ENCODE data around the gene WDPCP. TPM values are rescaled to one million over a fixed set of nuclear protein-coding genes. Genes with fewer than 3 reads are reported as not detected.

The WDPCP gene
- total RNA-seq, 1 experiment from 2014 or later = 7.4 TPM

DNA sequence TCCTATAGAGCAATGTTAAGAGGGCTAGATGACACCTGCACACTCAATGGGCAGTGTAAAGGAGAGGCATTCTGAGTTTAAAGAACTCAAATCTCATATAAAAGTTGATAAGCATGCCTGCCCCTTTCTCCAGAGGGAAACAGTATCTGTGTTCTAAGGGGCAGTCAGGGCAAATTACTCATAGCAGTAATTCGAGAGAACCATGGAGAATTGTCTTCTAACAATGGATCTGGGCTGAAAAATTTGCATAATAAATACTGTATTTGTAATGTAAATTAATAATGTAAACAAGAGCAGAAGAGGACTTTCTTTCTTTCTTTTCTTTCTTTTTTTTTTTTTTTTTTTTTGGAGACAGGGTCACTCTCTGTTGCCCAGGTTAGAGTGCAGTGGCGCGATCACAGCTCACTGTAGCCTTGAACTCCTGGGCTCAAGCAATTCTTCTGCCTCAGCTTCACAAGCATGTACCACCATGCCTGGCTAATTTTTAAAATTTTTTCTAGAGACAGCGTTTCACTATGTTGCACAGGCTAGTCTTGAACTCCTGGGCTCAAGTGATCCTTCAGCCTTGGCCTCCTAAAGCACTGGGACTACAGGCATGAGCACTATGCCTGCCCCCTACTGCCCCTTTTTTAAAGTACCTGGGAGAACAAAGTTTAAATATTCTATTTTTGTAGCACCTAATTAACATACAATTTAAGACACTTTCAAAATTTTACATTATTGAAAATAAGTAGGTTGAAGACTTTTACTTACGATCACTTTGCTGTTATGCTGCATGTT is 467.0 kb downstream of the WDPCP start:
- ATAC-seq (no peak), DNase-seq (ENCODE audit: low read depth, low spot score) (no peak)
- in situ Hi-C loops (cut with HindIII; ENCODE audit: low pct_unique_long_range_greater_than_20kb, low sequenced_read_pairs) (no loop called here), intact Hi-C loops (cut with micrococcal nuclease; ENCODE audit: unreplicated experiment) (no loop called here)
- H3K27ac ChIP-seq (ENCODE audit: low read length) = no peak overlapping the region
- CTCF ChIA-PET = no interaction called here
- POLR2A ChIA-PET = no interaction called here
- no peak overlapping the region for H3K4me3 ChIP-seq (ENCODE audit: low read depth in 2 of 2, low read length in 2 of 2)
- H3K27me3 ChIP-seq (ENCODE audit: control insufficient read depth, insufficient read depth, low read length) = no peaks in the 10 kb centered on the region
- TF ChIP-seq, protein P1, sequence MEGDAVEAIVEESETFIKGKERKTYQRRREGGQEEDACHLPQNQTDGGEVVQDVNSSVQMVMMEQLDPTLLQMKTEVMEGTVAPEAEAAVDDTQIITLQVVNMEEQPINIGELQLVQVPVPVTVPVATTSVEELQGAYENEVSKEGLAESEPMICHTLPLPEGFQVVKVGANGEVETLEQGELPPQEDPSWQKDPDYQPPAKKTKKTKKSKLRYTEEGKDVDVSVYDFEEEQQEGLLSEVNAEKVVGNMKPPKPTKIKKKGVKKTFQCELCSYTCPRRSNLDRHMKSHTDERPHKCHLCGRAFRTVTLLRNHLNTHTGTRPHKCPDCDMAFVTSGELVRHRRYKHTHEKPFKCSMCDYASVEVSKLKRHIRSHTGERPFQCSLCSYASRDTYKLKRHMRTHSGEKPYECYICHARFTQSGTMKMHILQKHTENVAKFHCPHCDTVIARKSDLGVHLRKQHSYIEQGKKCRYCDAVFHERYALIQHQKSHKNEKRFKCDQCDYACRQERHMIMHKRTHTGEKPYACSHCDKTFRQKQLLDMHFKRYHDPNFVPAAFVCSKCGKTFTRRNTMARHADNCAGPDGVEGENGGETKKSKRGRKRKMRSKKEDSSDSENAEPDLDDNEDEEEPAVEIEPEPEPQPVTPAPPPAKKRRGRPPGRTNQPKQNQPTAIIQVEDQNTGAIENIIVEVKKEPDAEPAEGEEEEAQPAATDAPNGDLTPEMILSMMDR (IDR thresholded peaks at IDR 0.05) = peak; percentile 31
- TF ChIP-seq, protein P2, sequence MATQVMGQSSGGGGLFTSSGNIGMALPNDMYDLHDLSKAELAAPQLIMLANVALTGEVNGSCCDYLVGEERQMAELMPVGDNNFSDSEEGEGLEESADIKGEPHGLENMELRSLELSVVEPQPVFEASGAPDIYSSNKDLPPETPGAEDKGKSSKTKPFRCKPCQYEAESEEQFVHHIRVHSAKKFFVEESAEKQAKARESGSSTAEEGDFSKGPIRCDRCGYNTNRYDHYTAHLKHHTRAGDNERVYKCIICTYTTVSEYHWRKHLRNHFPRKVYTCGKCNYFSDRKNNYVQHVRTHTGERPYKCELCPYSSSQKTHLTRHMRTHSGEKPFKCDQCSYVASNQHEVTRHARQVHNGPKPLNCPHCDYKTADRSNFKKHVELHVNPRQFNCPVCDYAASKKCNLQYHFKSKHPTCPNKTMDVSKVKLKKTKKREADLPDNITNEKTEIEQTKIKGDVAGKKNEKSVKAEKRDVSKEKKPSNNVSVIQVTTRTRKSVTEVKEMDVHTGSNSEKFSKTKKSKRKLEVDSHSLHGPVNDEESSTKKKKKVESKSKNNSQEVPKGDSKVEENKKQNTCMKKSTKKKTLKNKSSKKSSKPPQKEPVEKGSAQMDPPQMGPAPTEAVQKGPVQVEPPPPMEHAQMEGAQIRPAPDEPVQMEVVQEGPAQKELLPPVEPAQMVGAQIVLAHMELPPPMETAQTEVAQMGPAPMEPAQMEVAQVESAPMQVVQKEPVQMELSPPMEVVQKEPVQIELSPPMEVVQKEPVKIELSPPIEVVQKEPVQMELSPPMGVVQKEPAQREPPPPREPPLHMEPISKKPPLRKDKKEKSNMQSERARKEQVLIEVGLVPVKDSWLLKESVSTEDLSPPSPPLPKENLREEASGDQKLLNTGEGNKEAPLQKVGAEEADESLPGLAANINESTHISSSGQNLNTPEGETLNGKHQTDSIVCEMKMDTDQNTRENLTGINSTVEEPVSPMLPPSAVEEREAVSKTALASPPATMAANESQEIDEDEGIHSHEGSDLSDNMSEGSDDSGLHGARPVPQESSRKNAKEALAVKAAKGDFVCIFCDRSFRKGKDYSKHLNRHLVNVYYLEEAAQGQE (IDR thresholded peaks at IDR 0.05; ENCODE audit: insufficient read depth in 1 of 2, low read depth in 2 of 2, low read length in 1 of 2) = no peak
- no peak for TF ChIP-seq TCF7L2 (IDR thresholded peaks at IDR 0.05; ENCODE audit: low read depth, low read length)
- no peak for TF ChIP-seq POLR2AphosphoS5 (IDR thresholded peaks at IDR 0.05; ENCODE audit: low read depth, low read length)
- BruUV-seq (replicated peaks) = no TSS peak
- no peaks in the 10 kb centered on the region for H3K4me1 ChIP-seq (ENCODE audit: control insufficient read depth, insufficient read depth, low read length)
- no peaks in the 10 kb centered on the region for H3K36me3 ChIP-seq (ENCODE audit: control insufficient read depth, insufficient read depth, low read length)
- no peaks in the 10 kb centered on the region for H3K9me3 ChIP-seq (ENCODE audit: control insufficient read depth, insufficient read depth, low read depth, low read length)

DNA sequence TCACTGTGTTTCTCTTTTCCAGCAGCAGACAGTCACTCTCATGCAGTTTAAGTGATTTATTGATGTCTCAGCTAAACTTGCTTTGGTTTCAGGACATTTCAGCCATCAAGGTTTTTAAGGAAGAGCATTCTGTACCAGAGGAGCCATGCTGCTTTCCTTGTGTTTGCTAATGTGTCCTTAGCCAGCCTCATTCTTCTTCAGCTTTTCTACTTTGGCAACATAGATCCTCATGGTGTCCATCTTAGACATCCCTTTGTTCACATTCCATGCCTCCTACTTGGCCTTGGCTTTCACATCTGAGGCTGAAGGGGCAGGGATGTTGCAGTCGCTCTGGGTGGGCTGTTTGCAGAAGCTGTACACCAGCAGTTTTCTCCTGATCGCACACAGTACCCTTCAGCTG is 469.5 kb downstream of the WDPCP start:
- ChIA-PET CTCF (no interaction called here), POLR2A (interaction anchor here (0.6 kb wide), 1 partner anchor 72 kb away, joined by 7 read pairs; no protein-coding TSS in a partner anchor)
- H3K9me3 ChIP-seq (ENCODE audit: control insufficient read depth, insufficient read depth, low read depth, low read length) = no peaks in the 10 kb centered on the region
- H3K27me3 ChIP-seq (ENCODE audit: control insufficient read depth, insufficient read depth, low read length) = no peaks in the 10 kb centered on the region
- in situ Hi-C loops (cut with HindIII; ENCODE audit: low pct_unique_long_range_greater_than_20kb, low sequenced_read_pairs) = no loop called here
- no peak for TF ChIP-seq POLR2AphosphoS5 (IDR thresholded peaks at IDR 0.05; ENCODE audit: low read depth, low read length)
- no peak for TF ChIP-seq TCF7L2 (IDR thresholded peaks at IDR 0.05; ENCODE audit: low read depth, low read length)
- TF ChIP-seq, protein P1 (IDR thresholded peaks at IDR 0.05) = no peak
- TF ChIP-seq, protein P2 (IDR thresholded peaks at IDR 0.05; ENCODE audit: insufficient read depth in 1 of 2, low read depth in 2 of 2, low read length in 1 of 2) = no peak
- TF ChIP-seq SIN3A (IDR thresholded peaks at IDR 0.05; ENCODE audit: borderline replicate concordance, insufficient read depth, low read depth, low read length) = no peak
- no peaks in the 10 kb centered on the region for H3K36me3 ChIP-seq (ENCODE audit: control insufficient read depth, insufficient read depth, low read length)
- ATAC-seq (no peak), DNase-seq (ENCODE audit: low read depth, low spot score) (no peak)
- H3K4me3 ChIP-seq (ENCODE audit: low read depth in 2 of 2, low read length in 2 of 2) = no peak overlapping the region
- intact Hi-C loops (cut with micrococcal nuclease; ENCODE audit: unreplicated experiment) = no loop called here
- H3K27ac ChIP-seq (ENCODE audit: low read length) = no peak overlapping the region
- no peaks in the 10 kb centered on the region for H3K4me1 ChIP-seq (ENCODE audit: control insufficient read depth, insufficient read depth, low read length)
- no TSS peak for BruUV-seq (replicated peaks)
